Right ventricle myocardium superior (tissue), 1 donor: ENCODE measurements around the gene CCDC51. TPM values are rescaled to one million over a fixed set of nuclear protein-coding genes. Genes with fewer than 3 reads are reported as not detected.

ENCODE experiments used
- ATAC-seq: fragments of 200-7000 bp; cut with Tn5 transposase; one replicate; pipeline ENCODE4 v1.9.1; 2020; ENCODE audit warnings: mild to moderate bottlenecking; ENCODE audit not compliant: poor library complexity
- DNase-seq: peaks from one replicate; pipeline ENCODE4 v3.0.0-alpha.2; 2020
- intact Hi-C: fragments of 100-400 bp; cut with DNase I; formaldehyde crosslinking; loops from one replicate; pipeline ENCODE4 v1.11.2; 2022
- total RNA-seq: library from RNA; stranded (reverse); fragmentation: NEBNext Ultra II Directional; extraction: Animal tissue kit (Norgen Biotek cat#: 25700); gene quantifications from one replicate; pipeline ENCODE4 v1.2.1, GENCODE V29; 2021
- donor health status: DM: no; HTN: yes; CAD: no; lungs with severe emphysema.

Gene CCDC51
- total RNA-seq, 1 donor from 2014 or later = 11.9 TPM

DNA sequence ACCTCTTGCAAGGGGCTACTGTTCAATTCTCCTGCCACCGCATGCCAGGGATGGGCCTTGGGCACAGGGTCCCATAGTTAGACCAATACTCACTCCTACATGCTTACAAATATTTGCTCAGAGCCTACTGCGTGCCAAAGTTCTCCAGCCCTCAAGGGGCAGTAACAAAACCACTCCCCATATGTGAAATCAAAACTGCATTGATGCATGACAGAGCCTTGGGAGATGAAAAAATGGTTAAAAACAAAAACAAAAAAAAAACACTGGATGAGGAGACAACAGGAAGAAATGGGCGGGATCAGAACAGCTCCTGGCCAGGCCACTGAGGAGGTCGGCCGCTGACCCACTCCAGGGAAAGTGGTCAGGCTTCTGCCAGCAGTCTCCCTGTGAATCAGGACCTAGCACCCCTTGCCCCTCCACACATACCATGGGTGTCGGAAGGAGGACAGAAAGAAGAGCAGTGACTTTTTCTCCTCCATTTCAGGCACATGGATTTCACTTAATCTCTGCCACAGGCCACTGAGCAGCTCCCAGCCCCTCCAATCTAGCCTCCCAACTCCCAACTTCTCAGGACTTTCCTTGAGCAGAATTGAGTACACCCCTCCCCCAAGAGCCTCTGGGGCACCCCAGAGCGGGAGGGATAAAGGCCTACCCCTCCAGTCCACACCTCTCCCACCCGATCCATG, 12.8 kb downstream of the CCDC51 start:
- no peak for ATAC-seq

DNA sequence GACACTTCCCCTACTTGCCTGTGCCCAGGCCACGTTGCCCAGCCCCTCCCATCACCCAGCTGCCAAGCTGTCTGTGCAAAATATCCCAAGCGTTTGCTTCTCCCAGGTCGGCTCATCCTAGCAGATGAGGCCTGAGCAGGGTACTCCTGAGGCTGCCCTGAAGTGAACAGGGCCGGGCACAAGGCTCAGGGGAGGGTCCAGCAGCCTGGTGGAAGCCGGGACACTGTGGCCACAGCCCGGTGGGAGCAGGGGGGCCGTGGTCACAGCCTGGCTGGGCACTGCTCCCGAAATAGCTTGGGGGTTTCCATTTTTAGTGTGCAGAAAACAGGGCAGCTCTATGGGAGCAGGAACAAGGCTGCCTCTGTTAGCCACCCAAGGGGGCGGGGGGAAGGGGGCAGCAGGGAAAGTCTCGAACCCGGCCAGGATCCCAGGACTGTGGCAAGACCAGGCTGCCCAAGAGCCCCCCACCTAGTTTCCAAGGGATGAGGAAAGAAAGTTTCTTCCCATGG, 13.5 kb downstream of the CCDC51 start:
- ATAC-seq = peak; percentile 58
- peak; percentile 64 for DNase-seq
- intact Hi-C loops = no loop called here

More for the DNA sequence above, 12.8 kb downstream of the CCDC51 start:
- intact Hi-C loops = no loop called here
- DNase-seq = no peak

DNA sequence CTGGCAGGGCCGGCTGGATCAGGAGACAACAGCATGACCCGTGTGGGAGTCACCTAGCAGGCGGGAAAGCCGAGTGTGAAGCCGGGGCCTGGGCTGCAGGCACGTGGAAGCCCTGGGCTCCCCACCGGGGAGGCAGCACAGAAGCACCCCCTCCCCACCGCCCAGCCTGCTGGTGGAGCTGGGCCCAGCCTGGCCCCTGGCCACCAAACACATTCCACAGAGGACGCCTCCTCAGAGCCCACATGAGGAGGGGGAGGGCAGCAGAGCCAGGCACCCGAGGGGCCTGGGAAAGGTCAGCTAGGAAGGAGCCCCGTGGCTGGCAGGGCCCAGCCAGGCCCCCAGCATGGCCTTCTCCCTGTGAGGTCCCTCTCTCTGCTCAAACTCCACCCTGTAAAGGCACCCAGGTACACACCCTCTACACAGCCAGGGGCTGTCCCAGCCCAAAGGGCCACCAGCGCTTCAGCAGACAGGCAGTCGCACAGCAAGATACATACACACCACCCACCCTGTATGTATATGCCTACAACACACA, 14.6 kb downstream of the CCDC51 start:
- peak; percentile 69 for DNase-seq
- intact Hi-C loops = no loop called here
- ATAC-seq = peak; percentile 26

DNA sequence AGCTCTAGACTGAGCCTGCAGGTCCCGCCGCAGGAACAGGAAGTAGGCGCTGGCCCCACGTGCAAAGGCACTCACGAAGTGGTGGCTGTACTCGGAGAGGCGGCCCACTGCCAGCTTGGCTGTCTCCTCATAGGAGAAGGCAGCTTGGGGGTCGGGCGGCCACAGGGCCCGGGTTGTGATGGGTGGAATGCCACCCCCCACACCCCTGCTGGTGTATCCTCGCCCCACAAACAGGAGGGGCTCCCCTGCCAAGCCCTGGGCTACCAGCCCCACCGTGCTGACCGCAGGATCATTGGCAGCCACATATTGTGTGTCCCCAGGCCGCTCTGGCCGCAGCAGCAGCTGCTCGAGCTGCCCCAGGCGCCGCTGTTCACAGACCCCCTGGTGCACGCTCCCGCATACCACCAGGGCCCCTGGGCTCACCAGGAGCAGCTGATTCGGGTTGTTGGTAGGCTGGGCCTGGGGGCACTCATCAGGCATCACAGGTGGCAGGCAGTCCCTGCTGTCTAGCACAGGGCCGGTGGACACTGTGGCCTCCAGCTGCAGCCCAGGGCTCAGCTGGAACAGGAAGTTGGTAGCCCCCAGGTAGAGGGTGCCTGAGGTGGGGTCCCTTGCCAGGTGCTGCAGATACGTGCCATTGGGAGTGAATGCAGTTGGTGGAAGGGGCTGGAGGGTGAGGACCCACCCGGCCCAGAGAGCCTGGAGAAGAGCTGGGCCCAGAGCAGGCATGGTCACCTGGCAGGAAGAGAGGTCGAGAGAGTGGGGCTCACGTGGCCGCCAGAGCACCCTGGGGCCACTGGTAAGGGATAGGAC, 15.8 kb downstream of the CCDC51 start:
- intact Hi-C loops = no loop called here
- ATAC-seq (no peak), DNase-seq (no peak)

DNA sequence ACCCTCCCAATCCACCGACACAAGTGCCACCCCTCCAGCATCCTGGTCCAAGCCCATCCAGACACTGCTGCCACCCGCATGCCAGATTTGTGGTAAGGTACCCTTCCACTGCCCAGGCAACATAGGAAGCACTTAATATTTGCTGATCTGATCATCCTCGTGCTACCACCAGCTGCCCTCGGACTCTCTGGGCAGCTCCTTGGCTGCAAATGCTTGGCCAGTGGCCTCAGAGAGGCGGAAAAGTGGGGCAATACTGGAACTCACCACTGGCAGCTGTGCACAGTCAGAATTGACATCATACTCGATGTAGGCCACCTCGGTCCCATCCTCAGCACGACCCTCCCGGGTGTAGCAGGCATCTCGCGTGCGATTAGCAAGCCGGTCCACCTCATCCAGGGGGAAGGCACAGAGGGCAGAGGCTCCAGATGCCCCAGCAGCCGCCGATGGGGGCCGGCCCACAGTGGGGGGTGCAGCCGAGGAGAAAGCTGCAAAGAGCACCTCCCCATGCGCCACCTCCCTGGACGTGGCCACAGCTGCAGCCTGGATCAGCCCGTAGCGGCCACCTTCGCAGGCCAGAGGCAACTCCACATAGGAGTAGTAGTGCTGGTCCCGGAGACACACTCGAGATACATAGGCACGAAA, 16.6 kb downstream of the CCDC51 start:
- DNase-seq (no peak), ATAC-seq (no peak)
- intact Hi-C loops = no loop called here

DNA sequence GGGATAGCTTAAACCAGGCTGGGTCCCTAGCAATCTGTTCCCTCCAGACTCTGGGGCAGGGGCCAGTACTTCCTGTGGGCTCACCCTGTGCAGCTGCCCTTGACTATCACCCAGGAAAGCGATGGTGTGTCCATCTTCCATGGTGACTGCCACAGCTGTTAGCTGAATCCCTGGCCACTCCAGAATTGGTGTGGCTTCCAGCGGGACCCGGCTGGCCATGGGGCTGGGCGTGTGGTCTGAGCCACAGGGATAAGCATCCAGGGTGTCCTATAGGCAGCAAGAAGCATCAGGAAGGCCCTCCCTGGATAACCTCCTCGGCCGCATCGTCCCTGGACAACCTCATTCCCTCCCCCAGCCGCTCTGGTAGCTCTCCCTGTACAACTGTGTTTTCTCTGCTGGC, 17.2 kb downstream of the CCDC51 start:
- ATAC-seq (no peak), DNase-seq (no peak)

DNA sequence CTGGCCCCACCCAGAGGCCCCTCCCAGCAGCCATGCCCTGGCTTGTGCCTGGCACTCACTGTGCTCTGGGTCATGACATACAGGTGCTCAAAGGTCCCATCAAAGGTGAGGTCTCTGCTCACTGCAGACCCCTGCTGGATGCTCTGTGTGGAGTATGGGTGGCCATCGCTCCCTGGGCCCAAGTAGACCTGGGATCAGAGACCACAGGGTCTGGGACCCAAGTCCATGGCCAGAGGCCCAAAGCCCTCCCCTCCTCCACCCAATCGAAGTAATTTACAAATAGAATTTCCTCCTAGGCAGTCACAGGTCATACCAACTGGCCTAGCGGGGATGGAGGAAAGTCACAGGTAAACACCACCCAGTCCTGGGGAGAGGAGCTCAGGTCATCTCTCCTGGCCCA, 17.6 kb downstream of the CCDC51 start:
- DNase-seq (no peak), ATAC-seq (no peak)
- intact Hi-C loops = no loop called here

More for the DNA sequence above, 17.2 kb downstream of the CCDC51 start:
- intact Hi-C loops = no loop called here

DNA sequence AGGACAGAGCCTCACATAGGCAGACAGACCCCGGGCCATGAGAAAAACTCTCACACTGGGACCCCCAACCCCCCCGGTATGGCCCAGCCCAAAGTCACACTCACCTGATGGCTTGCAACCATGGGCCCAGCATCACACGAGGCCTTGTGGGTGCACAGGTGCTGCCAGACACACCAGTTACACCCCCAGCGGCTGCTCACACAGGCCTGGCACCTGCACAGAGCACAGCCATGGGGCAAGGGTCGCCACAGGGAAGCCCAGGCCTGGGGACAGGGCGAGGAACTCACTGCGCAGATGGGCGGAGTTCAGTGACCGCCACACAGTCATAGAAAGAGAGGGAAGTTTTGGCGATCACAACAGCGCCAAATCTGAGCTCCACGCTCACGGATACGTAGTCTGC, 19.4 kb downstream of the CCDC51 start:
- intact Hi-C loops = no loop called here
- ATAC-seq = no peak
- no peak for DNase-seq

DNA sequence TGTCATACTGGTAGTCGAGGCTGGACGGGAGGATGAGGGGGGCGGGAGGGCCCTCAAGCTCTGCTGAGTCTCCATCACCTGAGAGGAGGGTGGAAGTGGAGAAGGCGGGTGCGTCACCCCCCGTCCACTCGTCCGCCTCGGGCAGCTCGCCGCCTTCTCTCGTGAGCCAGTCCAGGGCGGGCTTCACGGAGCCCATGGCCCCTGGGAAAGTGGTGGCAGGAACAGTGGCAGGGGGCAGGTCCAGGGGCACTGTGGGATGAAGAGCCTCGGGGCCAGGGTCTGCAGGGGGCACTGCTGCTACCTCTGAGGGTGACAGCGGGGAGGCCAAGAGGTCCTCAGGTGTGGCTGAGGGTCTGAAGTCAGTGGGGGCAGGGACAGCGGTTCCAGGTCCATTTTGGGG, 20.3 kb downstream of the CCDC51 start:
- intact Hi-C loops = no loop called here
- DNase-seq (no peak), ATAC-seq (no peak)

DNA sequence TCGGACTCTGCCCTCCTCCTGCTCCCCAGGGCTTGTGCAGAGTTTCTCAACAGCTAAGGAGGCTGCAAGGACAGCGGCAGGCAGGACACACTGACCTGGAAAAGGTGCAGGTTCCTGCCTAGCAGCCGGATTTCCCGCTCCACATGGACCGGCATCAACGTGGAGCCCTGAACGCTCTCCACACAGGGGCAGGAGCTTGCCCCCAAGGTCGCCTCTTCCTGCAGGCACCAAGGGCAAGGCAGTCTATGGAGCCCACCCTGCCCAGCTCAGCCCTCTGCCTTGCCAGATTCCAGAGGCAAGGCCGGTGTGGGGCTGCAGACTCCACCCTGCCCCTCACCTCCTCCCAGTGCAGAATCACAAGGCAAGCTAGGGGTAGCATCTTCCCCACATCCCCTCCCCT, 20.8 kb downstream of the CCDC51 start:
- ATAC-seq (no peak), DNase-seq (no peak)
- intact Hi-C loops = no loop called here

DNA sequence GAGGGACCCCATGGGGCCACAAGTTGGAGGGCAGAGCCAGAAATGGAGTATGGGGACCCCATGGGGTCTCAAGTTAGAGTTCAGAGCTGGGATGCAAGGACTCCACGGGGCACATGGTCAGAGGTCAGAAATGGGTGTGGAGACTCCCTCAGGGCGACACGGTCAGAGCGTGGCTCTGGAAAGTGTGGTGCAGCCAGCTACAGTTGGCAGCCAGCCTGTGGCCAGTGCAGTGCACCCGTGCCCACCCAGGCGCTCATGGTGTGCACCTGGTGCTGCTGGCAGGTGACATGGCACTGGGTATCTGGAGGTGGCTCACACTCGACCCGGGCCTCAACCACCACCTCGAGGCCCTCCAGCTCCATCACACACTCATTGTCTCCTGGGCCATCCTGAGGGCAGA, 21.3 kb downstream of the CCDC51 start:
- ATAC-seq (no peak), DNase-seq (no peak)
- intact Hi-C loops = no loop called here

DNA sequence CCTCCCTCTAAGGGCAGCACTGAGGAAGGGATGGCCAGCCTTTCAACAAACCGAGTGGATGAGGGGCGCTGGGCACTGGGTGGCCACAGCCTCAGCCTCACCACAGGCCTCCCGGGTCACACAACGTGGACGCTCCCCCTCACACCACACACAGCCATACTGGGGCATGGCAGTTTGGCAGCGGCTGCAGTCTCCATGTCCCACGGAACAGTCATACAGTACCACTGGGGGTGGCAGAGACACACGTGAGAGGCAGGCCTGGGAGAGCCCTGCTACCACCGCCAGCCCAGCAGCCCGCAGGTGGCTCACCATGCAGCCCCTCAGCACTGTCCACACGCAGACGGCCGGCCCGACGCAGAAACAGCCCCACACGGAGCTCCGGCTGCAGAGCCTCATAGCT, 21.8 kb downstream of the CCDC51 start:
- intact Hi-C loops = no loop called here
- no peak for DNase-seq
- no peak for ATAC-seq

DNA sequence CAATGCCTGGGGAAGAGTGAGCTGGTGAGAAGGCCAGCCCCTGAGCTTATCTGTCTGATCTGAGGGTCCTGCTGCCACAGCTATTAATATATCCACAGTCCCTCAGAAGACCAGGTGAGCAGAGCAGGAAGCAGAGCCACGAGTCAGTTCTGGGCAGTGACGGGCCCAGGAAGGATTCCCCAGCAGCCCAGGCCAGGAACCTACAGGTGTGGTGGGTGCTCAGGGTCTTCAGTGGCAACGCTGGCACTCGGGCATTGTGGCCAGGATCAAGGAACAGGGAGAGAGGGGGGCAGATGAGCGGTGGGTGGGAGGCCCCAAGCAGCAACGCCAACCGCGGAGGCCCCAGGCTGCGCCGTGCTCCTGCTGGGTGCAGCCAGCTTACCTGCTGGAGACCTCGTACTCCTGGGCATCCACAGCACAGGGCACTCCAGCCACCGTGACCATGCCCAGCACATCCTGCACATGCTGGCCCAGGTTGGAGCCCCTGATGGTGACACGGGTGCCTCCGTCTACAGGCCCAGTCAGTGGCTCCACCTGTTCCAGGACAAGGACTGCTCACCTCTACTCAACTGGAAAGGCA, 22.3 kb downstream of the CCDC51 start:
- no peak for ATAC-seq
- intact Hi-C loops = no loop called here
- DNase-seq = no peak

DNA sequence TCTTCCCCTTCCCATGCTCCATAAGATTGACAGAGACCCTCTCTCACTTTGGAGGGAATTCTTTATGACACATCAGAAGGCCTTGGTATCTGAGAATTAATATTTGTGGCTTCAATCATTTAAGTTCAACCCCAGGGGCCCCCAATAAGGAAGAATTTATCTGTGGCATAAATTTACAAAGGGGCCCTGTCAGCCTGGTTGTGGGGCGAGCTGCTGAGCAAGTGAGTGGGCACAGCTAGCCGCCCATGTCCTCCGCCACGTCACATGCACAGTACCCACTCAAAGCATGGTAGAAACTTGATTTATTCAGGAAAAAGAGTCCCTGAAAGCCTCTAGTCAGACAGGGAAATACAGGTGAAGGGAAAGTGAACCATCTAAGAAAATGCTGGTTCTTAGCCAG, 23.4 kb downstream of the CCDC51 start:
- ATAC-seq (no peak), DNase-seq (peak; percentile 17)
- intact Hi-C loops = no loop called here

DNA sequence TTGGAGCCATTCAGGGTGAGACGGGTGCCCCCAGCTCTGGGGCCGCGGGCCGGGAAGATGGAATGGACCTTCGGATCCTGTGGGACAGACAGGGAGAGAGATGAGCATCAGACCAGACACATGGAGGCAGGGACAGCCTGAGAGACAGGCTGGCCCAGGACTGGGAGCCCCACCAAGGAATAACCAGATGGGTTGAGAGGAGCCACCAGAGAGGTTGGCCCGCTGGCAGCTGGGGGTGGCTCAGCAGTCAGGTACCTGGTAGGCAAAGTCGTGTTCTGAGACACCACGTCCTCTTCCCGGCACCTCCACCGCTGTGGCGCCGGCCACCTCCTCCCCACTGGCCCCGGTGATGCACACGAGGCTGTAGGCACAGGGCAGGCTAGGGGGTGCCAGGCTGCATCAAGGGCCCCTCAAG, 23.8 kb downstream of the CCDC51 start:
- intact Hi-C loops = no loop called here
- peak; percentile 21 for DNase-seq
- ATAC-seq = no peak

DNA sequence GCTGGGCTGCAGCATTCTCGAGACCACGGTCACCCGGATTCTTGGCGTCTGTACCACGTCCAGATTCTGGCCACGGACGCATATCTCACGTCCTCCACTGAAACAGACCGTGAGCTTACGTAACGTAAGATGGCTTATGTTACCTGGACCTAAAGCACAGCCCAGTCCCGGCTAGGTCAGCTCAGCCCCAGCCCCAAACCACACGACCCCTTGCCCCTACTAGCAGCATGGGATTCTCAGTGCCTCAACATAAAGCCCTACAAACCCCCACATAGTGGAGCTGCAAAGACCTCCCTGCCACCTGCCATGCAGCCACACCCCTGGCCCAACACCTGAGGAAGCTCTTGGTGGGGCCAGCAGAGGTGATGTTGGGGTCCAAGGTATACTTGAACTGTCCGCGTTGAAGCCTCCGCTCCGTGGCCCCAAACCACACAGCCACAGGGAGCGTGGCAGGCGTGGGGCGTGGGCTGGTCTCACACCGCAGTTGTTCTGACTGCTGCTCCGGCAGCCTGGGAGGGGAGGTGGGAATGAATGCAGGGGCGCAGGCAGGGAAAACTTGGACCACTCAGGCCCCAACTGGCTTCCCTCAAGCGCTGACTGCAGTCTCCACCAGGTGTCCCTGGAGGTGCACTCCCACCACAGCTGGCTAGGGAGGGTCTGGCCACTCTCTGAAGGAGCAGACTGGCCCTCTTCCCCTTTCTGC, 24.5 kb downstream of the CCDC51 start:
- DNase-seq = peak; percentile 33
- ATAC-seq = no peak

DNA sequence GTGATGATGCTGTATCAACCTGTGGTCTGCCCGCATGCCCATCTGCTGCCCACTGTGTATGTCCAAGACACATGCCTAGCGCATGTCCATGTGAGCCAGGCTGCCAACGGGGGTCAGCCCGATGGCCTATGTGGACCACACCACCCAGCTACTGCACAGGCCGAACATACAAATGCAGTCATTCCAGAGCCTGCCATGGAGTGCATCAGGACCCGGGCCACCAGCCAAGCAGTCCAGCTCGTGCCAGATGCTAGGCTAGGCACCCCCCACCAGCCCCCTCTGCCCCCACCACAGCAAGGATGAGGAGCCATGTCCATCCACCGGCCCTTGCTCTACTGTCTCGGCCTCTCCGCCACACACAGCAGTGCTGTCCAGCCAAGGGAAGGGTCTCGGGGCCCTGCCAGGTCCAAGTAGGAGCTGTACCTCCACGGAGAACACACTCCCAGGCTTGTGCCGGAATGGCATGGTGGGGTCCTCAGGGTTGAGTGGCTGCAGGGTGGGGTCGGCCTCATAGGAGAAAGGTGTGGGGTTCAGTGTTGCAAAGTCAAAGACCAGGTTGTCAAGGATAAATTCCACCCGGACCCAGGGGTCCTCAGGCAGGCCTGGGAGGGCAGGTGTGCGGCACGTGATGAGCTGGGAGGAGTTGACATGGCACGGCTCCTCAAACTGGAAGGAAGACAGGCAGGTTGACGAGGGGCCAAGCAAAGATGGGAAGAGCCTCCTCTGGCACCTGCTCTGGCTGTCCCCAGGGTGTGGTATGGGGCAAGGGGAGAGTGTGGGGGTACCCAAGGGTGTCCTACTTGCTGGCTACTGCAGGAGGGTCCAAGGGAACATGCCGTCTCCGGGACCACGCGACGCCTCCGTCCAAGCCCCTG, 25.3 kb downstream of the CCDC51 start:
- intact Hi-C loops = no loop called here
- ATAC-seq = no peak
- DNase-seq = peak; percentile 43

More for the DNA sequence above, 24.5 kb downstream of the CCDC51 start:
- intact Hi-C loops = no loop called here

DNA sequence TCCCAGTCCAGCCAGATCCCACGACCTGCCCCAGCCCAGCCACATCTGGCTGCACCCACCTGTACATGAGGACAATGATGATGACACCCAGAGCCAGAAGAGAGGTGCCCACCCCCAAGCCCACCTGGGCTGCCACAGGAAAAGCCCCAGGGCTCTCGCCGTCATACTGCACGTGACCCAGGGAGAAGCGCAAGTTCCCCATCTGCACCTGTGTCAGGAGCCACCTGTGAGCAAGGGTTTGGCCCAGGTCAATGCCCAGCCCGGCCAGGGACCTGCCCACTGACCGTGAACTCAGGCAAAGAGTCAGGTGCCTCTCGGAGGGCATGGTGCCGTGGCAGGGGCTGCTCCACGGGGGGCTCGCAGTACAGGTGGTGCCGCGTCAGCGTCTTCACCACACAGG, 26.3 kb downstream of the CCDC51 start:
- intact Hi-C loops = no loop called here
- ATAC-seq (no peak), DNase-seq (no peak)
